Measurements from ENCODE around the gene TXNDC8. TPM values are rescaled to one million over a fixed set of nuclear protein-coding genes. Genes with fewer than 3 reads are reported as not detected.
A peak's percentile ranks its signal among the peaks of the same experiment; 100 is the strongest.

Gene TXNDC8
- total and polyA plus RNA-seq, 7 experiments from 2014 or later = not detected

DNA sequence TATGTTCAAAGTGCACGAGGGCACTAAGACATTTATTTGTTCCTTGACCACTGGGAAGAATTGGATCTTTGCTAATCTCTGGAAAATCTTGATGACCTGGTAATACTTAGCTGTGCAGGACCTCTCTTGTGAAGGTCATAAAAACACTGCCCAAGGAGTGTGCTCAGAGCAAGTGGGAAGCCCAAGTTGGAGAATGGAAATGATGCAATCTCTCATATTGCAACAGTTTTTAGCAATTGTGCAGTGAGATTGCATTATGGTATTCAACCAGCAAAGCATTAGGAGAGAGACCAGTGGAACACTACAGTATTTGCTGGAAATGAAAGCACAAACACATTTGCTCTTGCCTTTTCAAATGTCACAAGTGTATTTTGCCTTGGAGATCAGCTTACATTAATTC lies 34.5 kb downstream of the TXNDC8 start:
- ChIA-PET CTCF (no interaction called here), POLR2A (no interaction called here)
- no peak overlapping the region for H3K27ac ChIP-seq (ENCODE audit: low read depth, low read length)
- H3K27ac Mint-ChIP-seq = no peak overlapping the region
- intact Hi-C loops (cut with micrococcal nuclease) = no loop called here
- no peaks in the 10 kb centered on the region for H3K9me3 ChIP-seq (ENCODE audit: control insufficient read depth in 2 of 3, low read length in 3 of 3)
- no peak overlapping the region for H3K4me3 ChIP-seq (ENCODE audit: low read length)
- peaks cover 0 to 1% (median under 1%) of the 10 kb centered on the region in 7 donors for H3K4me1 Mint-ChIP-seq
- H3K4me1 ChIP-seq (ENCODE audit: control insufficient read depth in 2 of 2, insufficient read depth in 2 of 2, low read length in 2 of 2) = peaks cover 0 to 3% of the 10 kb centered on the region in 2 donors
- DNase-seq = no peak
- no peak overlapping the region for H3K4me3 Mint-ChIP-seq
- peaks cover 5 to 42% (median 23%) of the 10 kb centered on the region in 5 donors for H3K27me3 Mint-ChIP-seq
- ATAC-seq = peak; percentile 32
- no peaks in the 10 kb centered on the region for H3K36me3 ChIP-seq (ENCODE audit: control insufficient read depth in 2 of 3, insufficient read depth in 3 of 3, low read length in 3 of 3)
- H3K27me3 ChIP-seq (ENCODE audit: control insufficient read depth in 2 of 2, insufficient read depth in 2 of 2, low read length in 2 of 2) = peaks cover 0 to 3% of the 10 kb centered on the region in 2 donors
- peaks cover 0 to 2% (median 0%) of the 10 kb centered on the region in 11 donors for H3K9me3 Mint-ChIP-seq
- peaks cover 0 to 6% (median 0%) of the 10 kb centered on the region in 5 donors for H3K36me3 Mint-ChIP-seq

DNA sequence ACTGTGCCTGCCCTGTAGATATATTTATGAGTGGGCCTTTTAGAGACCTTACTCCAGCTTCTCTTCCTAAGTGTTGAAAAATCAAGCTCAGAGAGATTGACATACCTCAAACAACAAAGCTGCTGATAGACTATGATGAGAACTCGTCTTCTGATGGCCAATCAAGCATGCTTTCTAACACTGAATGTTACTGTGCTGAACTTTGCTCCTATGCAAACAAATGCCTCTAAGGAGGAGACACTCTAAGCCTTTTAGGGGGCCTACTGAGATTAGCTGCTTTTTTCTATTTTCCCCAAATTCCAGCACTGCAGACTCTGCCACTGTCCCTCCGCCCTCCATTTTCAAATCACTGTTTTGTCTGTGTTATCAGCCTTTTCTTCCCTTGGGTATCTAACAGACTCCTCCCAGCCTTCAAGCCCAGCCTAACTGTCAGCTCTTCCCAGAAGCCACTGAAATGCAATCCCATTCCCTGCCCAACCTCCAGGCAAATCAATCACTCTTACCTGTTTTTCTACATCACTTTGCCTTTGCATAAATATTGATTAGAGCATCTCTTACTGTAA lies 39.5 kb downstream of the TXNDC8 start:
- peaks cover 4 to 29% (median 6%) of the 10 kb centered on the region in 5 donors for H3K27me3 Mint-ChIP-seq
- H3K36me3 Mint-ChIP-seq = no peaks in the 10 kb centered on the region
- Histone ChIP-seq H3K4me1 (ENCODE audit: control insufficient read depth in 2 of 2, insufficient read depth in 2 of 2, low read length in 2 of 2) (no peaks in the 10 kb centered on the region), H3K36me3 (ENCODE audit: control insufficient read depth in 2 of 3, insufficient read depth in 3 of 3, low read length in 3 of 3) (no peaks in the 10 kb centered on the region), H3K4me3 (ENCODE audit: low read length) (no peak overlapping the region), H3K27me3 (ENCODE audit: control insufficient read depth in 2 of 2, insufficient read depth in 2 of 2, low read length in 2 of 2) (peaks cover 0 to 3% of the 10 kb centered on the region in 2 donors), H3K27ac (ENCODE audit: low read depth, low read length) (no peak overlapping the region), H3K9me3 (ENCODE audit: control insufficient read depth in 2 of 3, low read length in 3 of 3) (no peaks in the 10 kb centered on the region)
- H3K27ac Mint-ChIP-seq = no peak overlapping the region
- DNase-seq (no peak), ATAC-seq (no peak)
- H3K4me3 Mint-ChIP-seq = no peak overlapping the region
- peaks cover 0 to 1% (median 0%) of the 10 kb centered on the region in 11 donors for H3K9me3 Mint-ChIP-seq
- ChIA-PET CTCF (no interaction called here), POLR2A (no interaction called here)
- H3K4me1 Mint-ChIP-seq = no peaks in the 10 kb centered on the region
- intact Hi-C loops (cut with micrococcal nuclease) = no loop called here

DNA sequence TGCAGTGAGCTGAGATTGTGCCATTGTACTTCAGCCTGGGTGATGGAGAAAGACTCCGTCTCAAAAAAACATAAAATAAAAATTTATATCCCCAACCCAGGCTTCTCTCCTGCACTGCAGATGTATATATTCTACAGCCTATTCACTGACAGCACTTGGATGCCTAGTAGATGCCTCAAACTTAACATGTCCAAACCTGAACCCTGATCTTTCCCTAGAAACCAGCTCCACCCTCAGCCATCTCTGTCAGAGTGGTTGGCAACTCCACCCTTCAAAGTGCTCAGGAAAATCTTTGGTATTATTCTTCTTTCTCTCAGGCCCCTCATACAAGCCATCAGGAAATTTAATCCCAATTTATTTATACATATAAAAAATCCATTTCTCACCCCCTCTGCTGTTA lies 44.4 kb downstream of the TXNDC8 start:
- no peaks in the 10 kb centered on the region for H3K4me1 ChIP-seq (ENCODE audit: control insufficient read depth in 2 of 2, insufficient read depth in 2 of 2, low read length in 2 of 2)
- ATAC-seq (no peak), DNase-seq (no peak)
- no peaks in the 10 kb centered on the region for H3K36me3 ChIP-seq (ENCODE audit: control insufficient read depth in 2 of 3, insufficient read depth in 3 of 3, low read length in 3 of 3)
- ChIA-PET CTCF (no interaction called here), POLR2A (no interaction called here)
- H3K27me3 ChIP-seq (ENCODE audit: control insufficient read depth in 2 of 2, insufficient read depth in 2 of 2, low read length in 2 of 2) = no peaks in the 10 kb centered on the region
- no peak overlapping the region for H3K27ac Mint-ChIP-seq
- peaks cover 0 to 16% (median under 1%) of the 10 kb centered on the region in 5 donors for H3K27me3 Mint-ChIP-seq
- no peak overlapping the region for H3K4me3 Mint-ChIP-seq
- H3K4me1 Mint-ChIP-seq = no peaks in the 10 kb centered on the region
- H3K9me3 ChIP-seq (ENCODE audit: control insufficient read depth in 2 of 3, low read length in 3 of 3) = no peaks in the 10 kb centered on the region
- no peak overlapping the region for H3K4me3 ChIP-seq (ENCODE audit: low read length)
- H3K36me3 Mint-ChIP-seq = no peaks in the 10 kb centered on the region
- peaks cover 0 to 1% (median 0%) of the 10 kb centered on the region in 11 donors for H3K9me3 Mint-ChIP-seq
- intact Hi-C loops (cut with micrococcal nuclease) = no loop called here
- H3K27ac ChIP-seq (ENCODE audit: low read depth, low read length) = no peak overlapping the region

DNA sequence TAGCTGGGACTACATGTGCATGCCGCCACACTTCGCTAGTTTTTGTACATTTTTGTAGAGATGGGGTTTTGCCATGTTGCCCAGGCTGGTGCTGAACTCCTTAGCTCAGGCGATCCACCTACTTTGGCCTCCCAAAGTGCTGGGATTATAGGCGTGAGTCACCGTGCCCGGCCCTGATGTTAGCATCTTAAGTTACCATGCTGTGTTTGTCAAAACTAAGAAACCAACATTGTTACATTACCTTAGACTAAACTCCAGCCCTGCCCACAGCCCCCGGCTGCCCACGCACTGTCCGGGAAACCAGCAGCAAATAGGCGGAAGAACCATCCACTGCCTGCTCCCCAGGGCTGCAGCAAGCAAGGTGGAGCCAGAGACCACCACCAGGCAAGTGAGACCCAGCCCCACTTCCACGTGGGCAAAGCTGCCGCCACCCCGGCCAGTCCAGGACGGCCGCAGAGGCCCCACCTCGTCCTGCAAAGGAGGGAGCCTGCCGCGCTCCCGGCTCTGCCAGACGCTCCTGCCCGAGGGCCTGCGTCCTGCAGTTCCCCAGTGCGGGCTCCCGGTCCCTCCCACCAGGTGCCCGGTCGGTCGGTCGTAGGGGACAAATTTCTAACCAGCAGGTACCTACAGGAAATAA lies 45.6 kb downstream of the TXNDC8 start:
- Histone ChIP-seq H3K36me3 (ENCODE audit: control insufficient read depth in 2 of 3, insufficient read depth in 3 of 3, low read length in 3 of 3) (no peaks in the 10 kb centered on the region), H3K4me3 (ENCODE audit: low read length) (no peak overlapping the region), H3K9me3 (ENCODE audit: control insufficient read depth in 2 of 3, low read length in 3 of 3) (no peaks in the 10 kb centered on the region), H3K4me1 (ENCODE audit: control insufficient read depth in 2 of 2, insufficient read depth in 2 of 2, low read length in 2 of 2) (no peaks in the 10 kb centered on the region), H3K27ac (ENCODE audit: low read depth, low read length) (no peak overlapping the region), H3K27me3 (ENCODE audit: control insufficient read depth in 2 of 2, insufficient read depth in 2 of 2, low read length in 2 of 2) (no peaks in the 10 kb centered on the region)
- Mint-ChIP-seq H3K27ac (no peak overlapping the region), H3K9me3 (peaks cover 0 to 1% (median 0%) of the 10 kb centered on the region in 11 donors), H3K4me3 (no peak overlapping the region), H3K27me3 (peaks cover 0 to 15% (median 0%) of the 10 kb centered on the region in 5 donors), H3K4me1 (no peaks in the 10 kb centered on the region), H3K36me3 (no peaks in the 10 kb centered on the region)
- CTCF ChIA-PET = no interaction called here
- intact Hi-C loops (cut with micrococcal nuclease) = no loop called here
- no peak for ATAC-seq
- POLR2A ChIA-PET = no interaction called here
- DNase-seq = no peak

DNA sequence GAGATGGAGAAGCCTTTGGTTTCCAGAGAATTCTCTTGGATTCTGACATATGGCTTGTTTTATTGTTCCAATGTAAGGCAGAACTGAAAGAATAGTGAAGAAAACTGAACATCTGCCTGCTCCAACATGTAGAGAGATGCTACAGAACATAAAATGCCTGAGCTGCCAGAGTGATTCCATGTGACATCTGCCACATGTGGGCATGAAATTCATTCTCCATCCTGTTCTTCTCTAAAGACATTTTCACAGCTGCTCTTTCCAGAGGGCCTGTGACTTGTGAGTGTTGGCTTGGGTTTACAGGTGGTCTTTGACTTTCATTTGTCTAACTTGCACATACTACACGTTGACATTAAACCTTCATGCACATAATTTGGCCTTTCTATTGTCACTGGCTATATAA lies 47.7 kb downstream of the TXNDC8 start:
- DNase-seq (no peak), ATAC-seq (no peak)
- Mint-ChIP-seq H3K27ac (no peak overlapping the region), H3K36me3 (no peaks in the 10 kb centered on the region), H3K9me3 (peaks cover 0 to 2% (median 0%) of the 10 kb centered on the region in 11 donors), H3K27me3 (peaks cover 0 to 11% (median 2%) of the 10 kb centered on the region in 5 donors), H3K4me3 (no peak overlapping the region), H3K4me1 (no peaks in the 10 kb centered on the region)
- intact Hi-C loops (cut with micrococcal nuclease) = no loop called here
- Histone ChIP-seq H3K27me3 (ENCODE audit: control insufficient read depth in 2 of 2, insufficient read depth in 2 of 2, low read length in 2 of 2) (no peaks in the 10 kb centered on the region), H3K27ac (ENCODE audit: low read depth, low read length) (no peak overlapping the region), H3K9me3 (ENCODE audit: control insufficient read depth in 2 of 3, low read length in 3 of 3) (no peaks in the 10 kb centered on the region), H3K4me1 (ENCODE audit: control insufficient read depth in 2 of 2, insufficient read depth in 2 of 2, low read length in 2 of 2) (no peaks in the 10 kb centered on the region), H3K36me3 (ENCODE audit: control insufficient read depth in 2 of 3, insufficient read depth in 3 of 3, low read length in 3 of 3) (no peaks in the 10 kb centered on the region), H3K4me3 (ENCODE audit: low read length) (no peak overlapping the region)
- ChIA-PET CTCF (no interaction called here), POLR2A (no interaction called here)

DNA sequence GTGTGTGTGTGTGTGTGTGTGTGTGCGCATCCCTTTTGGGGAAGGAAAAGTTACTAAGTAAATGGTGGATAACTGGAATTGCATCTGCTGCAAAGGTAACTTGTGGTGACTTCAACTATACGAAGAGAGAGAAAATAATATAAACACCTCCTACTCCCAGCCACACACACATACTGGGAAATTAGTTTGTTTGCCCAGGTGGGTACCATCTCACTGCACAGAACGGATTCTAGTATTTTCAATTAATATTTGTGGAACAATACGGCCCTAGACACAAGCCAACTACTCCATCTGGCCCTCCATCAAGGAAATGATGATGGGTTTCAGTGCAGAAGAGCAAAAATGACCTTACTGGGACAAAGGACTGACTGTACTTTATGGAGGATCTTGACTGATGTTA lies 49.2 kb downstream of the TXNDC8 start:
- H3K4me3 ChIP-seq (ENCODE audit: low read length) = no peak overlapping the region
- H3K27me3 Mint-ChIP-seq = peaks cover 0 to 9% (median 2%) of the 10 kb centered on the region in 5 donors
- no peaks in the 10 kb centered on the region for H3K4me1 Mint-ChIP-seq
- ChIA-PET CTCF (no interaction called here), POLR2A (no interaction called here)
- H3K36me3 ChIP-seq (ENCODE audit: control insufficient read depth in 2 of 3, insufficient read depth in 3 of 3, low read length in 3 of 3) = no peaks in the 10 kb centered on the region
- no peak overlapping the region for H3K27ac ChIP-seq (ENCODE audit: low read depth, low read length)
- no peaks in the 10 kb centered on the region for H3K9me3 ChIP-seq (ENCODE audit: control insufficient read depth in 2 of 3, low read length in 3 of 3)
- no peaks in the 10 kb centered on the region for H3K4me1 ChIP-seq (ENCODE audit: control insufficient read depth in 2 of 2, insufficient read depth in 2 of 2, low read length in 2 of 2)
- no peak overlapping the region for H3K27ac Mint-ChIP-seq
- no peak for DNase-seq
- no peak for ATAC-seq
- H3K36me3 Mint-ChIP-seq = no peaks in the 10 kb centered on the region
- peaks cover 0 to 2% (median 0%) of the 10 kb centered on the region in 11 donors for H3K9me3 Mint-ChIP-seq
- no peaks in the 10 kb centered on the region for H3K27me3 ChIP-seq (ENCODE audit: control insufficient read depth in 2 of 2, insufficient read depth in 2 of 2, low read length in 2 of 2)
- no peak overlapping the region for H3K4me3 Mint-ChIP-seq
- intact Hi-C loops (cut with micrococcal nuclease) = no loop called here

DNA sequence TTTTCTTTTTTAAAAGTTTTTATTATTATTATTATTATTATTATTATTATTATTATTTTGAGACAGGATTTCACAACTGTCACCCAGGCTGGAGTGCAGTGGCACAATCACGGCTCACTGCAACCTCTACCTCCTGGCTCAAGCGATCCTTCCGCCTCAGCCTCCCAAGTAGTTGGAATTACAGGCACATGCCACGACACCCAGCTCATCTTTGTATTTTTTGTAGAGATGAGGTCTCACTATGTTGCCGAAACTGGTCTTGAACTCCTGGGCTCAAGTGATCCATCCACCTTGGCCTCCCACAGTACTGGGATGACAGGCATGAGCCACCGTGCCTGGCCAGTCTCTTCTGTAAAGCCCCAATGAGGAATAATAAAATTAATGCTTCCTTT lies 50.4 kb downstream of the TXNDC8 start:
- peaks cover 0 to 5% (median 0%) of the 10 kb centered on the region in 11 donors for H3K9me3 Mint-ChIP-seq
- no peaks in the 10 kb centered on the region for H3K4me1 ChIP-seq (ENCODE audit: control insufficient read depth in 2 of 2, insufficient read depth in 2 of 2, low read length in 2 of 2)
- DNase-seq = no peak
- no peak overlapping the region for H3K4me3 Mint-ChIP-seq
- no peaks in the 10 kb centered on the region for H3K4me1 Mint-ChIP-seq
- ATAC-seq = no peak
- POLR2A ChIA-PET = no interaction called here
- peaks cover 0 to 12% (median 4%) of the 10 kb centered on the region in 5 donors for H3K27me3 Mint-ChIP-seq
- H3K27ac ChIP-seq (ENCODE audit: low read depth, low read length) = no peak overlapping the region
- H3K36me3 ChIP-seq (ENCODE audit: control insufficient read depth in 2 of 3, insufficient read depth in 3 of 3, low read length in 3 of 3) = no peaks in the 10 kb centered on the region
- CTCF ChIA-PET = no interaction called here
- H3K27me3 ChIP-seq (ENCODE audit: control insufficient read depth in 2 of 2, insufficient read depth in 2 of 2, low read length in 2 of 2) = no peaks in the 10 kb centered on the region
- H3K4me3 ChIP-seq (ENCODE audit: low read length) = no peak overlapping the region
- H3K27ac Mint-ChIP-seq = no peak overlapping the region
- intact Hi-C loops (cut with micrococcal nuclease) = no loop called here
- H3K9me3 ChIP-seq (ENCODE audit: control insufficient read depth in 2 of 3, low read length in 3 of 3) = no peaks in the 10 kb centered on the region
- H3K36me3 Mint-ChIP-seq = no peaks in the 10 kb centered on the region

Measured in naive thymus-derived CD4-positive, alpha-beta T cell (primary cell).